CD4-positive, alpha-beta T cell (primary cell): ENCODE measurements around the gene DYNC2I2. TPM values are rescaled to one million over a fixed set of nuclear protein-coding genes. Genes with fewer than 3 reads are reported as not detected.

Experiments
- ATAC-seq: fragments of 200-7000 bp; cut with Tn5 transposase; one replicate; pipeline ENCODE4 v1.10.0; 2022; ENCODE audit warnings: mild to moderate bottlenecking; ENCODE audit not compliant: poor library complexity
- CTCF ChIA-PET: fragments of 350-600 bp; sonication (Branson Sonifier 250); formaldehyde crosslinking; loops from one replicate; lab custom pipeline; 2021; ENCODE audit warnings: antibody characterized with exemption, inconsistent platforms; lab: Charles Lee
- POLR2A ChIA-PET: fragments of 350-600 bp; sonication (Branson Sonifier 250); formaldehyde crosslinking; loops from one replicate; lab custom pipeline; 2021; ENCODE audit warnings: antibody characterized with exemption, inconsistent platforms; lab: Charles Lee
- DNase-seq, 14 experiments: peaks; one replicate each; pipeline ENCODE4 v3.0.0-alpha.2; 2013 to 2020; ENCODE audit warnings: mixed read lengths in 2 of 14
- H3K27ac ChIP-seq, 2 donors: one replicate each; pipeline versions ENCODE4 v1.5.1 to v1.7.0; 2013; ENCODE audit warnings: low read length in 2 of 2, low read depth in 1 of 2, mild to moderate bottlenecking in 1 of 2
- H3K27me3 ChIP-seq, 2 experiments: 1 replicate in 1 of 2; 2 replicates in 1 of 2; pipeline versions ENCODE4 v1.6.1 to v1.7.0; 2013; ENCODE audit warnings: low read length in 2 of 2, control low read depth in 1 of 2, mild to moderate bottlenecking in 1 of 2, moderate library complexity in 1 of 2; ENCODE audit not compliant: insufficient read depth in 2 of 2, control insufficient read depth in 1 of 2
- H3K36me3 ChIP-seq: one replicate; pipeline ENCODE4 v1.6.1; 2013; ENCODE audit warnings: low read length, control low read depth; ENCODE audit not compliant: insufficient read depth
- H3K4me1 ChIP-seq: one replicate; pipeline ENCODE4 v1.6.1; 2013; ENCODE audit warnings: low read length, control low read depth; ENCODE audit not compliant: insufficient read depth
- H3K4me3 ChIP-seq: one replicate; pipeline ENCODE4 v1.5.1; 2013; ENCODE audit warnings: mild to moderate bottlenecking, low read length, moderate library complexity
- H3K9me3 ChIP-seq, 2 experiments: 1 replicate in 1 of 2; 2 replicates in 1 of 2; pipeline versions ENCODE4 v1.6.1 to v1.7.0; 2013; ENCODE audit warnings: low read length in 2 of 2, mild to moderate bottlenecking in 2 of 2, control low read depth in 1 of 2, moderate library complexity in 1 of 2; ENCODE audit not compliant: control insufficient read depth in 1 of 2, insufficient read depth in 1 of 2
- H3K27ac Mint-ChIP-seq: one replicate; pipeline ENCODE4 v1.8.0; 2020; ENCODE audit warnings: mixed read lengths
- H3K27me3 Mint-ChIP-seq: one replicate; pipeline ENCODE4 v1.8.0; 2021; ENCODE audit warnings: mixed read lengths
- H3K36me3 Mint-ChIP-seq: one replicate; pipeline ENCODE4 v1.8.0; 2021; ENCODE audit warnings: low read depth, mixed read lengths
- H3K4me1 Mint-ChIP-seq: one replicate; pipeline ENCODE4 v1.8.0; 2021; ENCODE audit warnings: low read depth, mixed read lengths
- H3K4me3 Mint-ChIP-seq: one replicate; pipeline ENCODE4 v1.8.0; 2020; ENCODE audit warnings: mild to moderate bottlenecking, mixed read lengths
- H3K9me3 Mint-ChIP-seq: one replicate; pipeline ENCODE4 v1.8.0; 2020; ENCODE audit warnings: mixed read lengths
- CTCF ChIP-seq: fragments of 200-600 bp; IDR thresholded peaks from one replicate; pipeline ENCODE4 v1.8.0; 2022; ENCODE audit warnings: antibody characterized with exemption, mild to moderate bottlenecking
- intact Hi-C, 2 experiments: fragments of 100-400 bp; cut with DNase I in 1 of 2; cut with micrococcal nuclease in 1 of 2; formaldehyde crosslinking; loops; one replicate each; pipeline versions ENCODE4 v1.15.1 to v1.9.0; 2023 to 2025; cut with DNase I, micrococcal nuclease
- total RNA-seq, 174 experiments: library from RNA in 2 of 174; stranded (reverse) in 2 of 174; gene quantifications; one replicate each; pipeline ENCODE4 v1.2.3 and lab custom pipeline; 2021 to 2026

The DYNC2I2 gene
- total RNA-seq, 2 experiments from 2014 or later = 2.2 to 3.2 TPM

- DNase-seq (no peak), ATAC-seq (no peak)
- no peak overlapping the region for H3K4me3 Mint-ChIP-seq
- TF ChIP-seq CTCF = no peak
- no peak overlapping the region for H3K27ac Mint-ChIP-seq
- no peaks in the 10 kb centered on the region for H3K9me3 Mint-ChIP-seq
- intact Hi-C loops = no loop called here
- peaks cover 98% of the 10 kb centered on the region for H3K36me3 Mint-ChIP-seq
- ChIA-PET POLR2A (no interaction called here), CTCF (no interaction called here)
- Histone ChIP-seq H3K27ac (no peak overlapping the region), H3K36me3 (peaks cover 95% of the 10 kb centered on the region), H3K27me3 (no peaks in the 10 kb centered on the region), H3K4me1 (no peaks in the 10 kb centered on the region), H3K9me3 (no peaks in the 10 kb centered on the region), H3K4me3 (no peak overlapping the region)
- no peaks in the 10 kb centered on the region for H3K27me3 Mint-ChIP-seq
- H3K4me1 Mint-ChIP-seq = no peaks in the 10 kb centered on the region
Measured at GRCh38 chr9:128615571-128615970, 41.1 kb downstream of the DYNC2I2 start.

GRCh38 chr9:128614728-128615127, 41.9 kb downstream of the DYNC2I2 start:
- Mint-ChIP-seq H3K27me3 (no peaks in the 10 kb centered on the region), H3K9me3 (no peaks in the 10 kb centered on the region), H3K4me3 (no peak overlapping the region), H3K36me3 (peaks cover 98% of the 10 kb centered on the region), H3K27ac (no peak overlapping the region), H3K4me1 (no peaks in the 10 kb centered on the region)
- Histone ChIP-seq H3K27ac (no peak overlapping the region), H3K4me3 (no peak overlapping the region), H3K27me3 (no peaks in the 10 kb centered on the region), H3K36me3 (peaks cover 96% of the 10 kb centered on the region), H3K4me1 (no peaks in the 10 kb centered on the region), H3K9me3 (no peaks in the 10 kb centered on the region)
- DNase-seq (no peak), ATAC-seq (no peak)
- CTCF ChIA-PET = no interaction called here
- intact Hi-C loops = no loop called here
- TF ChIP-seq CTCF = no peak
- POLR2A ChIA-PET = no interaction called here

- POLR2A ChIA-PET = interaction anchor here (1.1 kb wide), 1 partner anchor 14 kb away, joined by 3 read pairs; no protein-coding TSS in a partner anchor
- no peaks in the 10 kb centered on the region for H3K27me3 ChIP-seq
Measured at GRCh38 chr9:128611600-128612394, 44.9 kb downstream of the DYNC2I2 start.

More at GRCh38 chr9:128611600-128612394, 44.9 kb downstream of the DYNC2I2 start:
- no peak overlapping the region for H3K4me3 ChIP-seq
- no peak for TF ChIP-seq CTCF
- Mint-ChIP-seq H3K4me1 (no peaks in the 10 kb centered on the region), H3K27ac (no peak overlapping the region), H3K4me3 (no peak overlapping the region), H3K27me3 (no peaks in the 10 kb centered on the region), H3K36me3 (peaks cover 94% of the 10 kb centered on the region), H3K9me3 (no peaks in the 10 kb centered on the region)
- intact Hi-C loops = no loop called here
- DNase-seq = no peak
- no peak overlapping the region for H3K27ac ChIP-seq
- no peak for ATAC-seq
- H3K9me3 ChIP-seq = no peaks in the 10 kb centered on the region
- CTCF ChIA-PET = no interaction called here
- H3K36me3 ChIP-seq = peaks cover 97% of the 10 kb centered on the region
- no peaks in the 10 kb centered on the region for H3K4me1 ChIP-seq
